DMS114 treated with DMSO at 0.1 percent for 48 hours (cell line): ENCODE results near the gene MLH1.

ENCODE experiments used
- DNase-seq: peaks from one replicate; lab custom pipeline; 2025; ENCODE audit not compliant: unreplicated experiment; lab: John Stamatoyannopoulos, UW

MLH1 gene

GRCh38 chr3:37087870-37088269 lies 94.6 kb downstream of the MLH1 start:
- DNase-seq = no peak

- DNase-seq = no peak
These were observed 99.2 kb downstream of the MLH1 start for GRCh38 chr3:37092484-37092883.

- no peak for DNase-seq
These were observed 100.2 kb downstream of the MLH1 start for GRCh38 chr3:37093481-37093880.

GRCh38 chr3:37094636-37095035 lies 101.3 kb downstream of the MLH1 start:
- DNase-seq = no peak

- no peak for DNase-seq
These were observed 103.0 kb downstream of the MLH1 start for GRCh38 chr3:37096288-37096687.

- no peak for DNase-seq
These were observed 103.7 kb downstream of the MLH1 start for GRCh38 chr3:37096975-37097374.

- no peak for DNase-seq
These were observed 104.5 kb downstream of the MLH1 start for GRCh38 chr3:37097776-37098175.

- no peak for DNase-seq
These were observed 105.6 kb downstream of the MLH1 start for GRCh38 chr3:37098884-37099283.

- DNase-seq = no peak
These were observed 106.2 kb downstream of the MLH1 start for GRCh38 chr3:37099469-37099868.

GRCh38 chr3:37100411-37100810 lies 107.1 kb downstream of the MLH1 start:
- no peak for DNase-seq
